Nephron (organoid): ENCODE data around the gene CCDC179.

Experiments
- H3K27ac Mint-ChIP-seq, 3 experiments: 2 replicates each; pipeline ENCODE4 v1.8.0; 2020; ENCODE audit warnings: mixed read lengths in 3 of 3, mild to moderate bottlenecking in 2 of 3, moderate library complexity in 1 of 3
- H3K27me3 Mint-ChIP-seq: 2 replicates; pipeline ENCODE4 v1.8.0; 2021; ENCODE audit warnings: low read depth, mild to moderate bottlenecking, moderate library complexity, mixed read lengths
- H3K36me3 Mint-ChIP-seq: 2 replicates; pipeline ENCODE4 v1.8.0; 2020; ENCODE audit warnings: low read depth, mixed read lengths
- H3K4me1 Mint-ChIP-seq: 2 replicates; pipeline ENCODE4 v1.8.0; 2020; ENCODE audit warnings: mixed read lengths
- H3K4me3 Mint-ChIP-seq, 3 experiments: 2 replicates each; pipeline ENCODE4 v1.8.0; 2020; ENCODE audit warnings: mild to moderate bottlenecking in 3 of 3, mixed read lengths in 3 of 3, moderate library complexity in 2 of 3
- H3K9me3 Mint-ChIP-seq: 2 replicates; pipeline ENCODE4 v1.8.0; 2020; ENCODE audit warnings: mixed read lengths
- TF ChIP-seq, protein P1 (sequence below), 3 experiments: fragments of 200-600 bp; sonication (generic); IDR thresholded peaks; one replicate each; pipeline ENCODE4 v1.5.0; 2021; ENCODE audit warnings: antibody characterized with exemption in 3 of 3; ENCODE audit not compliant: unreplicated experiment in 3 of 3

Gene CCDC179

GRCh38 chr11:22859756-22860155 lies 518 bp downstream of the CCDC179 start:
- no peaks in the 10 kb centered on the region for H3K36me3 Mint-ChIP-seq
- no peaks in the 10 kb centered on the region for H3K27me3 Mint-ChIP-seq
- no peak overlapping the region for H3K4me3 Mint-ChIP-seq
- H3K27ac Mint-ChIP-seq = no peak overlapping the region
- H3K9me3 Mint-ChIP-seq = peaks cover 3% of the 10 kb centered on the region
- H3K4me1 Mint-ChIP-seq = no peaks in the 10 kb centered on the region
- TF ChIP-seq, protein P1, sequence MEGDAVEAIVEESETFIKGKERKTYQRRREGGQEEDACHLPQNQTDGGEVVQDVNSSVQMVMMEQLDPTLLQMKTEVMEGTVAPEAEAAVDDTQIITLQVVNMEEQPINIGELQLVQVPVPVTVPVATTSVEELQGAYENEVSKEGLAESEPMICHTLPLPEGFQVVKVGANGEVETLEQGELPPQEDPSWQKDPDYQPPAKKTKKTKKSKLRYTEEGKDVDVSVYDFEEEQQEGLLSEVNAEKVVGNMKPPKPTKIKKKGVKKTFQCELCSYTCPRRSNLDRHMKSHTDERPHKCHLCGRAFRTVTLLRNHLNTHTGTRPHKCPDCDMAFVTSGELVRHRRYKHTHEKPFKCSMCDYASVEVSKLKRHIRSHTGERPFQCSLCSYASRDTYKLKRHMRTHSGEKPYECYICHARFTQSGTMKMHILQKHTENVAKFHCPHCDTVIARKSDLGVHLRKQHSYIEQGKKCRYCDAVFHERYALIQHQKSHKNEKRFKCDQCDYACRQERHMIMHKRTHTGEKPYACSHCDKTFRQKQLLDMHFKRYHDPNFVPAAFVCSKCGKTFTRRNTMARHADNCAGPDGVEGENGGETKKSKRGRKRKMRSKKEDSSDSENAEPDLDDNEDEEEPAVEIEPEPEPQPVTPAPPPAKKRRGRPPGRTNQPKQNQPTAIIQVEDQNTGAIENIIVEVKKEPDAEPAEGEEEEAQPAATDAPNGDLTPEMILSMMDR (IDR thresholded peaks at IDR 0.05; ENCODE audit: unreplicated experiment in 3 of 3) = no peak

GRCh38 chr11:22851477-22851876 lies 8.8 kb downstream of the CCDC179 start:
- Mint-ChIP-seq H3K27ac (no peak overlapping the region), H3K4me3 (no peak overlapping the region), H3K36me3 (no peaks in the 10 kb centered on the region), H3K9me3 (no peaks in the 10 kb centered on the region), H3K4me1 (no peaks in the 10 kb centered on the region), H3K27me3 (no peaks in the 10 kb centered on the region)
- TF ChIP-seq, protein P1 (IDR thresholded peaks at IDR 0.05; ENCODE audit: unreplicated experiment in 3 of 3) = no peak

DNA sequence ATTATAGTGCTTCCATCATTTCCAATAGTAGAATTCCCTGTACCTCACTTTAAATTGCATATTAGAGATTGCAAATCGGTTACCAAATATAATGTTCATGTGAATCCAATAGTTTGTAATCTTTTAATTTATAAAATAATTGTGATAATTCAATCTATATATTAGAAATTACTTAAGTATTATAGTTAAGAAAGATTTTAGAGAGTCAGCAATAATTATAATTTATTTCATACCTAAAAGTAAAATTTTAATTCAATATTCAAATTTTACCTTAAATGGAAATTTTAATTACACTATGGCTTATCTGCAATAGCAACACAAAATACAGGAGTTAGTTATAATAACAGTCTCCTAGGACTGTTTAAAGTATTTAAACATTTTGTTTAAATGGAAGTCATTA lies 13.5 kb downstream of the CCDC179 start:
- Mint-ChIP-seq H3K4me1 (no peaks in the 10 kb centered on the region), H3K27me3 (no peaks in the 10 kb centered on the region), H3K4me3 (no peak overlapping the region), H3K9me3 (no peaks in the 10 kb centered on the region), H3K27ac (no peak overlapping the region), H3K36me3 (no peaks in the 10 kb centered on the region)
- TF ChIP-seq, protein P1 (IDR thresholded peaks at IDR 0.05; ENCODE audit: unreplicated experiment in 3 of 3) = no peak

- Mint-ChIP-seq H3K36me3 (no peaks in the 10 kb centered on the region), H3K9me3 (no peaks in the 10 kb centered on the region), H3K4me1 (peaks cover 8% of the 10 kb centered on the region), H3K27me3 (peaks cover 4% of the 10 kb centered on the region), H3K27ac (no peak overlapping the region), H3K4me3 (no peak overlapping the region)
- TF ChIP-seq, protein P1 (IDR thresholded peaks at IDR 0.05; ENCODE audit: unreplicated experiment in 3 of 3) = no peak
Observed at GRCh38 chr11:22832315-22833015, 27.8 kb downstream of the CCDC179 start.

DNA sequence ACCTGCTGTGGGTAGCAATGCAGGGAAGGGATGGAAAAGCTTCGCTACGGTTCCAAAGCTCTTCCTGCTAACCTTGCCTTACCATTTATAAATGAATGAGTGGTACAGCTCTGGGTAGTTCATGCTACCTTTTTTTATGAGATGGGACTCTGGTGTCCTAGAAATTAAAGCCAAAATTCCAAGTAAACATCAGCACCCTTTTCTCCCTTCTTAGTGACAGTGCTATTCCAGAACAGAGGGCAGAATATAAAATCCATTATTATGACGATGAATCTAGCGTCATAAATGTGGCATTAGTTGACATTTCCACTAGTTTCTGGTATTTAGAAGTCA lies 30.2 kb downstream of the CCDC179 start:
- Mint-ChIP-seq H3K36me3 (peaks cover 3% of the 10 kb centered on the region), H3K27me3 (peaks cover 4% of the 10 kb centered on the region), H3K9me3 (no peaks in the 10 kb centered on the region), H3K4me1 (peaks cover 8% of the 10 kb centered on the region), H3K4me3 (peak overlapping the region; percentile 93 to 98 (median 97)), H3K27ac (peak overlapping the region in 2 of 3 experiments; percentile 23 to 44)
- TF ChIP-seq, protein P1 (IDR thresholded peaks at IDR 0.05; ENCODE audit: unreplicated experiment in 3 of 3) = peak in 1 of 3 experiments; percentile 14
